C4-2B (cell line): Measurements from ENCODE around the gene KCTD18.

Experiments
- CTCF ChIP-seq: fragments of 450-650 bp; conservative IDR thresholded peaks from 2 replicates; pipeline ENCODE4 v1.5.1; 2017; ENCODE audit warnings: mild to moderate bottlenecking
- ZFX ChIP-seq: fragments of 450-650 bp; IDR thresholded peaks from 2 replicates; pipeline ENCODE4 v1.6.1; 2017

DNA sequence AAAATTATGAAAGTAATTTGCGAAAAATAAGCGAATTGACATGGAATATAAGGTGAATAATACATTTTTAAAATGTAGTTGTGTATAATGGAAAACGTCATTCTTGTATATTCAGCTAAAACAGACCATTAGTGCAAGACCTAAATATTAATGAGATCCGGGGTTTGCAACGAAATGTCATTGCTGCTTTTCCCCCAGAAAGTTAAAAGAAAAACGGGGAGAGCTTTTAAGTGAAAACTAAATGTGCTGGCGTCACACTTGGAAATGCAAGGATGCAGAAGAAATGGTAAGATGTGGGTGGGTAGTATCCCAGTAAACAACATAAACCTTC lies 15.6 kb upstream of the KCTD18 start:
- TF ChIP-seq CTCF, result no peak
- no peak for TF ChIP-seq ZFX
